H4 (cell line): ENCODE measurements around the gene IL1RAPL2. TPM values are rescaled to one million over a fixed set of nuclear protein-coding genes. Genes with fewer than 3 reads are reported as not detected.
A peak's percentile ranks its signal among the peaks of the same experiment; 100 is the strongest.
"Not testable (repeated sequence)": the region's sequence is repeated elsewhere in the genome, so short reads cannot be mapped to it uniquely, and the experiment has no call there.

Experiments used
- DNase-seq: peaks from one replicate; pipeline ENCODE4 v3.0.0-alpha.2; 2015; ENCODE audit warnings: low spot score
- total RNA-seq: library from RNA; depleted of rRNA; stranded (reverse); fragments of >200 nt; shearing (Covaris generic); gene quantifications from 2 replicates; pipeline ENCODE4 v1.2.3, GENCODE V29; 2014; rRNA removed

IL1RAPL2 gene
- 0.23 TPM in 1 of 2 replicates, not detected in the other for total RNA-seq

DNA sequence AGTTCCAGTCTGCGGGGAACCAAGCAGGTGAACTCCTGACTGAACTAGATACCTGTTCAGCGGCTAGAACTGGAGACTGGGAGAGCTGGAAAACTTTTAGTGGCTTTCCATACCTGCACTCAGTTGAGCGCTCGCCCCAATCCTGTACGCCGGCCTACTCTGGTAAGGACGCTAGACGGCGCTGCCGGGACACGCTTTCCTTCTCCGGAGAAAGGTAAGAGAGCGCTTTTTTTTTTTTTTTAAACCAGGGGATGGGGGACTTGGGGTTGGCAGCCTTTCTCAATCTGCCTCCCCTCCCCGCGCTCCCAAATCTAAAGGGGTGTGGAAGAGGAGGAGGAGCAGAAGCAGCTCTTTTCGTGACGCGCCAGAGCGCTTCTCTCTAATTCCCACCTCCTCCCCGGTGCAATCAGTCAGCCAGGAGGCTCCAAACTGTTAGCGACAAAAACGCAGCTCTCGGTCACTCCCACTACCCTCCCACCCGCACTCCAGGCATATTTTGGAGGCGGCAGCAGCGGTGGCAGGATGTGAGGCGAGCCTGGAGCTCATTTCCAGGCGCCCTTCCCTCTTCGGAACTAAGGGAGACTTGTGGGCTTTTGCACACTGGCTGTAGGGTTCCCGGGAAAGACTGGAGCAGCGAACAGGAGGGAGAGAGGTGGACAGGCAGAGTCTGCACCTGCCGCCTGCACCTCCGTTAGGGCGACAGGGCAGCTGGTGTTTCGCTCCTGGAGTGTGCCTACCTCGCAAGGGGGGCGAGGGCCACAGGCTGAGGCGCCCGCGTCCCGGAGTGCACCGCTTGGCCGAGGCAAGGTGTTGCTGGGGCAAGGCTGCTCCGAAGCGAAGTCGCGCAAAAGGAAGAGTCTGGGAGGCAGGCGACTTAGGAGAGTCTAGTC is at the start of gene IL1RAPL2:
Gene IL1RAPL2, plus strand, starts transcription at position 409 of the 890 bp plus-strand sequence.
- peak; percentile 26 for DNase-seq

DNA sequence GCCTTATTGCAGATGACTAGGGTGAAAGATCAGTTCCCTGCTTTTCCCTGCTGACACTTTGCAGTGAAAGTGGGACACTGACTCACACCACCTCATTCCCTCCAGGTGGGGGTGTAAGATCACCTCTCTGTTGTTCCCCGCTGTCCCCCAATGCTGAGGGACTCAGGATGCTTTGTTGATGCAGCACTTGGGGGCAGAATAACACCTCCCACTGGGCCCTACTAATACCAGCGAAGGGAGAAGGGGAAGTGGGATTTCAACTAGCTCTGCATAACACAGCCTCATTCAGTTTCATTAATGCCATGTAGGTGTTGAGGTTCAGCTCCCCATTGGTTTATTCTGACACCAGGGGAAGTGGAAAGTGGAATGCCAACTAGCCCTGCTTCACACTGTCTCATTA is 43.6 kb upstream of the IL1RAPL2 start:
- no peak for DNase-seq

DNA sequence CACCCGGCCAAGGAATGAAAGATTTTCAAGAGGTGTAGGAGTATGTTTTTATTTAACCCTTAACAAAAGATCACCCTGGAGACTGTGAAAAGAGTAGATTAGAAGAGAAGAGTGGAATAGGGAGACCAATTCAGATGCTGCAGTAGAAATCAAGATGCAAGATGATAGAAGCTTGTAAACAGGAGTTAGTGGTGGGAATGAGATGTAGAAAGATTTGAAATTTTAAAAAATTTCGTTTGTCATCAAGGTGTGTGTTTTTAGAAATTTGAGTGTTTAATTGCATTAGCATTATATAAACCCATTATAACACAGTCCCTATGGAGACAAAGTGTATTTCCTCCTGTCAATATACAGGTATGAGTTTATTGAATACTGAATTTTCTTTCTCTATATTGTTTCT is 42.1 kb upstream of the IL1RAPL2 start:
- no peak for DNase-seq

DNA sequence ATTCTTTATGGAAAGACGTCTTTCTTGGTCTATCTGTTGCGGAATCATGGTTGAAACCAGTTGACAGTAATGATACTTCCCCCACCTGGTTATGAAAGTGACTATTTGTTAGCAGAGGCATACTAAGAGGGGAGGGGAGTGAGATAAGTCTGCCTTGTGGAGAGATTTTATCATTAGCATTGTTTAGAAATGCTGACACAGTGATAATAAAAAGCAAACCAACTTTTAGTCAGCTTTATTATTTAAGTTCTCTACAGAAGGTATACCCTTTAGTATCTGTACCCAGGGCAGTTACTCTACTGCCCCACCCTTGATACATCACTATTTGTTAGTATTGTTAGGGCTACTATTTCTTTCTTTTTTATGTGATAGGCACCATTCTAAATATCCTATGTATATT is 26.9 kb upstream of the IL1RAPL2 start:
- no peak for DNase-seq

DNA sequence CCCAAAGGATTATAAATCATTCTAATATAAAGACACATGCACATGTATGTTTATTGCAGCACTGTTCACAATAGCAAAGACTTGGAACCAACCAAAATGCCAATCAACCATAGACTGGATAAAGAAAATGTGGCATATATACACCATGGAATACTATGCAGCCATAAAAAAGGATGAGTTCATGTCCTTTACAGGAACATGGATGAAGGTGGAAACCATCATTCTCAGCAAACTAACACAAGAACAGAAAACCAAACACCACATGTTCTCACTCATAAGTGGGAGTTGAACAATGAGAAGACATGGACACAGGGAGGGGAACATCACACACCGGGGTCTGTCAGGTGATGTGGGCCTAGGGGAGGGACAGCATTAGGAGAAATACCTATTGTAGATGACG is 23.6 kb upstream of the IL1RAPL2 start:
- not testable (repeated sequence) for DNase-seq

DNA sequence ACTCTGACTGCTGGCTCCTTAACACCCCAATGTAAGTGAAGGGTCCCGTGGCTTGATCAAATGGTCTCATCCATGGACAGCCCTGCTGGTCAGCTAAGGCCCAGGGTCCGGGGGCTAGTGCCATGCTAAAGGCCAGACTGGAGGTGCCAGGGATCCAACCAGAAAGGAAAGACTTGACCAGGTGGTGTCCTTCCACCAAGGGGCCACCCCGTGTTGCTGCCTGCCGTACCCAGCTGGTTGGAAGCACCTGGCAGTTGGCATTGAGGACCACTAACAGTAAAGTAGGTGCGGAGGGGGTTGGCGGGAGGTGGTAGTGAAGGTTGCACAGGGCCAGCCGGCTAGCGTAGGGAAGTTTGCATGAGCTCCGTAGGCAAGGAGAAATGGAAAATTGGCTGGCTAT is 1.7 kb upstream of the IL1RAPL2 start:
- no peak for DNase-seq

DNA sequence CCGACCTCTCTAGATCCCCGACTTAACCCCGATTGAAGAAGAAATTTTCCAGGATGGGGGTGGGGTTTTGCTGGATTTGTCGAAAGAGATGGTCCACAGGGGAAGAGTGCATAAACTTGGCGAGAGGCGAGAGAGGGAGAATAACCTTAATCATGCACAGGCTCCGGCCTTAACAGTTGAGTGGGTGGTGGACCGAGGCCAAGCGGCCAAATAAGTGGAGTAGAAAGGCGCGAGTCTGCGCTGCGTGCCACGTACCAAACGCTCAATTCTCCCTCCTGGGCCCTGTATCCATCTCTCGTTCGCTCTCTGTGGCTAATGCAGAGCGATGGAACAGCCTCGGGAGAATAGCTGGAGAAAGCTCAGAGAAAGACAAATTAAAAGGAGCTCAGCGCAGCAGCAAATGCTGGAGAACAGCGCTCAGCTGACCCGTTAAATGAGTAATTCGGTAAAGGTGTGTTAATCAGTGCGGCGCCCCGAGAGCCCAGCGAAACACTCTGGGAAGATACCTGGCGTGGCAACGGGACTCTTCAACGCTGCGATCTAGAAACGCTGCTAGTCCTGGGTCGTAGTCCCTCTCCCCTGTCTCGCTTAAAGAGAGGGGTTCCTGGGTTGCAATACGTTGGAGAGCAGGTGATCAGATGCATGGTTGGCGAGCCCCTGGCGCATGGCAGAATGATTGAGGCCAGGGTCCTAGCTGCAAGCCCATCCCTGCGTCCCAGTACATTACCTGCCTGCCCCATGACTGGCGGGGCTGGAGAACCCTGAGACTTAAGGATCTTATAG is 887 bp upstream of the IL1RAPL2 start:
- DNase-seq: no peak

DNA sequence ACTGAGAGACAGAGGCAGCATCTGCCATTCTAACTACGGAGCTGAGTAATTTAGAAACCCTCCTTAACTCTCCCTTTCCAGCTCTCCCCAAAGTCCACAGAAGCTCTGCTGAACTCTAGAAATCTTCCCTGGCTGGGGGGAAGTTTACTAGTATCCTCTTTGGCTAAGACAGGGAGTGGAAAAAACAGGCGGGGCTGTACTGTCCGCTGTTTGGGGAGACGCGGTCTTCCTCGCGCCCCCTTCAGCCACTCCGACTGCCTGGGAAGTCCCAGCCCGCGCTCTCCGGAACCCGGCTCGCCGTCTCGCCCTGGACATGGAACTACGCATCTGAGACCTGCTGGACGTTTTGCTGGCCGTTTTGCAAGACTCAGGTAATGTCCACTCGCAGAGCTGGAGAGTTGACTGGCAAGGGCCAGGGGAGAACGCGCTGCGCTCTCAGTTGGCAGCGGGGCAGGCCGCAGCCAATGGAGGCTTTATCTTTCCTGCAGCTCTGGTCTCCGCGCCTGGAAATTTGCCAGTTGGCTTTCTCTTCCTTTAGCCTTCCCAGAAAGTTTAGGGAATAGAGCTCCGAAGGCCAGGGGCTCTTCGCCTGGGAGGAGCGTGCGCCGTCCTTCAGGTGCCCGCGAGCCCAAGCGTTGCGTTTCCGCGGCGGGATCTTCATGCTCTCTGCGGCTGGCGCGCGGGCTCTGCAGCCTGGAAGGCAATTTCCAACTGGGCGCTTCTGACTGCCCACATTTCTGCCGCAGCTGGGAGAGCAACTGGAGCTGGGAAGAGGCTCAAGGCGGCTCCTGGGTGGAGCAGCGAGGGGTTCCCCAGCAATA is 892 bp downstream of the IL1RAPL2 start:
- no peak for DNase-seq

DNA sequence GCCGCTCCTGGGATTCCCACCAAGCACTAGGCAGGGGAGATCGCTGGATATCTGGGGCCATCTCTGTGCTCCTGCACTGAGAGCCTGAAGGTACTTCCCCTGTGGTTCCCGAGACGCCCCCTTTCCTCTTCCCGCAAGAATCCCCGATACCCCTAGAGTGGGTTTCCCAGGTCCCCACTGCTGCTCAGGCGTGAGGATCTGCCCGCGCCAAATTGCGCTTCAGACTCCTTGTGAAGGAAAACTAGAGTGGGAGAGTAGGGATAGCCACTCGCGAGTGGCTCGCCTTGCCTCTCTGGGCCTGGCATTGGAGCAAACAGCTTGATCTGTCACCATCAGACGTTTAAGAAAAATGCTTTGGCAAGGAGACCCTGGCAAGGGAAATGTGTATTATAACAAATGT is 1.5 kb downstream of the IL1RAPL2 start:
- DNase-seq: no peak

DNA sequence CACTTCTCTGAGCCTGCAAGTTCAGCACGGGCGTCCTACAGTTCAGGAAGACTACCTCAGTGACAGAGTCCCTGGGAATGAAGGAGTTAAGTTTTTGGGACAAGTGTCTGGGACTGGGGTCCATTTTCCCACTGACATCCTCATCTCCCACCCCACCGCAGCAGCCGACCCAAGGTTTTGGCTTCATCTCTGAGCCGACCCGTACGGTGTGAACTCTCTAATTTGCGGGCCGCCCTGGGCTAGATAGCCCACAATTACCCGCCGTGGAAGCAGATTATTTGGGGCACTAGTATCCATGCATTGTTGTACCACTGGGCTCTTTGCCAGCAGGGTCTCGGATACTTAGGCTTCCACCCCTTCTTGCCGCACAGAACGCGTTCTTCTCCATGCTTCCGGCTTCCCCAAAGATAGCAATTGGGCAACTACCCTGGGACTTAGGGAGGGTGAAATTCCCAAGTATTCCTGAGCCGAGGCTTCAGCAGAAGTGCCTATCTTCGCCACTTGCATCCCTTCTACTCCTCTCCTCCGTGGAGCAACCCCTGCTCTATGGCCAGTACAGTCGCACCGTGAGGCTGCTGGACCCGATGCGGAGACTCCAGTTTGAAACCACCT is 2.4 kb downstream of the IL1RAPL2 start:
- DNase-seq: no peak

DNA sequence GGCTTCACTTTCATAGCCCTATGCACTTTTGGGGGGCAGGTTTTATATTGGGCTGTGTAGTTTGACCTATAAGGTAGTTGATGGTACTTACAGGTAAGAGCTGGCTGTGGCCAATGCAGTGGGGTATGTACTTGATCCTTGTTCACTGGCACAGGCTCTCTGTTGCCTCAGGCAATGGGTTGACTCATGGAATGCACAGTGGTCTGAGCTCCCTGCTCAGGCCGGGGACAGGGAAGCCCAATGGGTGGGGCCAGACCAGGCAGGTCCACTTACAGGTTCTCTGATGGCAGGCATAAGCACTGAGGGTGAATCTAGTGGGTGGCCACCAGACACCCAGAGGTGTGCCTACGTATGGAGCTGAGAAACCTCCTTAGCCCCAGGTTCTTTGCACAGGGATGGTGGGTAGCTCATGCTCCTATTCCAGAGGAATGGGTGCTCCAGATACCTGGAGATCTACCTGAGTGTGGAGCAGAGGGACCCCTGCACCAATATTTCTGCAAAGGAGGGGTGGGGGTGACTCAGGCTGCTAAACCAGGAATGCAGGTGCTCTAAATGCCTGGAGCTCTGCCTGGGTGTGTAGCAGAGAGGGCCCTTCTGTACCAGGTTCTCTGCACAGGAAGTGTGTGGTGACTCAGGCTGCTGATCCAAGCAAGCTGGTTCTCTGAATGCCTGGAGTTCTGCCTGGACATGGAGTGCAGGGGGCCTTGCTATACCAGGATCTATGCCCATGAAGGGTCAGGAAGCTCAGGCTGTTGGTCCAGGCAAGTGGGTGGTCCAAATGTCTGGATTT is 52.3 kb downstream of the IL1RAPL2 start:
- no peak for DNase-seq

DNA sequence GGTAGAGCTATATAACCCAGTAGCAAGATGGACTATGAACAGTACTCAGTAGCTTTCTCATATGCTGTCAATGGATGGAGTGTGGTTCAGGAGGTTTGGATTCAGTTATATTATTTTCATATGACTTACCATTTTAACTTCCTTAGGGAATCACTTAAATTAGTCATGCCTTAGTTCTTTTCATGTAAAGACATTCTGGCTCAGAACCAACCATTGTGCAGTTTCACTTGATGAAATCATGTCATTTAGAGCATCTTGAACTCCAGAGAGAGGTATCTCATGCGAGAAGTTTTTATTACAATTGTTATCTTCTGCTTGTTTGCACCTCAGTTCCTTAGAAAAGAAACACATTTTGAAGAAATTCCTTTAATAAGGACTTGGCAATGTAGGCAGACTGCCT is 55.8 kb downstream of the IL1RAPL2 start:
- DNase-seq: no peak

DNA sequence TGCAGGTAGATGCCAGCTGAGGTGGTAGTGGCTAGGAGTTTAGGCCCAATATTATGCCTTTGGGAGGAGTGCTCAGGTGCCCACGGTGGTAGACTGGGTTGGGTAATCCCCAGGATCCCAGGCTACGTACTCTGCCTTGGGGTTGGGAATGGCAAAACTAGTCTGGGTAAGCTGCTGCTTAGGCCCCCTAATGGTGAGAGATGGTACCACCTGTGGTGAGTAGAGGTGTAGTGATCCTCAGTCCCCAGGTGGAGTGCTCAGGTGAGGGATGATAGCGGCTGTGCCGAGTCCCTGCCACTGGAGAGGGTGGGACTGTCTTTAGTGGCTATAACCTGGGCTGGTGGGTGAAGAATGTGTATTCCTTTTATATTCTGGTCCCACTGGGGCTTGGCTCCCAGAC is 75.2 kb downstream of the IL1RAPL2 start:
- no peak for DNase-seq

DNA sequence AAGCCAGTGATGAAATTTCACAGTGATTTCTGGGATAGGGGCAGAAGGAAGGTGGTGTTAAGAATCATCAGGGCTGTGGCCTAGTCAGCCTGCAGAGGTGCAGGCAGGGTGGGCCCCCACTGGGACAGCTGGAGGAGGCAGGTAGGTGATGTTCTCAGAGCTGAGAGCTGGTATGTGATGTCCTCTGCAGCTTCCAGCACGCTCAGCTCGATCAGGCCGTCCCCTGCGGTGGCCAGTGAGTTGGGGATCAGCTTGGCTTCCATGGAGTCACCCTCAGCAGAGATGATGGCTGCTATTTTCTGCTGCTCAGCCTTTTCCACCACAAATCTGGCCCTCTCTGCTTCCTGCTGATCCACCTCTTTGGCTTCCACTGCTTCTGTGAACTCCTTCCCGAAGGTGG is 81.1 kb downstream of the IL1RAPL2 start:
- no peak for DNase-seq

DNA sequence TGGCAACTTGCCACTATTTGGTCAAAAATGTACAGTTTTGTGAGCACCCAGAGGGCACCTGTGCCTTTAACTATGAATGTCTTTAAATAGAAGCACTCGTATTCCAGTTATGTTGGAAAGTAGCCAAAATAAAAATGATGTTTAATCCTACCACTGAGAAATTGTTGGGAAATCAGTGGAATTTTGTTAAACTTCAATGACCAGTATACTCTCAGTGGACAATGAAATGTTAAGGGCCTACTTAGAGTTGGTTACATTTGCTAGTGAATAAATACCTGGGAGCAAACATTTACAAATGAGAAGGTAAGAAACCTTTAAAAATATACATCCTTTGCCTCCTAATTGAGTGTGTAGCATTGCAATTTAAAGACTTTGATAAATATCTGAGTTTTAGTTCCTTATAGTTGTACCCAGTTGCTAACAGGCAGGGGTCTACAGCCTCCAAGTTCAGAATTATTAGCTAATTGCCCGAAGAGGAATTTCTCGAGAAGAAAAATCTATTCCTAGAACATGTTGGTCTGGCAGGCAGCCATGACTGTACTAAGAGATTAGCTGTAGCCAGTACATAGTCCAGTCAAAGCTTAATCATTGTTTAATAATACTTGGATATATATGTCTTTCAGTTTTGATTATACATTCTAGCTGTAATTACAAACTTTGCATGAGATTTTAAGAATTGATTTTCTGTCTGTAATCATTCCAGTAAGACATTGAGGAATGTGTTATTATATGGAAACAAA is 93.2 kb downstream of the IL1RAPL2 start:
- DNase-seq: peak; percentile 5

DNA sequence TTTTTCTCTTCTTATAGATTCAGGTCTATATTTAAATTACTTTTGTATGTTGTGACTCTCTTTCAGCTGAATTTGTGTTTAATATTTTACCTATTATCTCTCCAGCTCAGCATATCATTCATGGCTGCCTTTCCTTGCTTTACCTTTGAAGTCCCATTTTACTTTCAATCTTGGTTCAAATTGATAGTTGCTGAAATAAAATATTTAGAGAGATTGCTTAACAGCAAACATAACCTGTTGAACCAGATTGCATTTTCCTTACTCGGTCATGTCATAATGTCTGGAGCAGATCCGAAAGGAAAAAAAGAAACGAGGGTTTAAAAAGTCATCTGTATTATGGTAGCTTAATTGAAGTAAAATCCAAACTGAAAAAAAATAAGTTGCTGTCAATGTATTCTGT is 94.1 kb downstream of the IL1RAPL2 start:
- no peak for DNase-seq

DNA sequence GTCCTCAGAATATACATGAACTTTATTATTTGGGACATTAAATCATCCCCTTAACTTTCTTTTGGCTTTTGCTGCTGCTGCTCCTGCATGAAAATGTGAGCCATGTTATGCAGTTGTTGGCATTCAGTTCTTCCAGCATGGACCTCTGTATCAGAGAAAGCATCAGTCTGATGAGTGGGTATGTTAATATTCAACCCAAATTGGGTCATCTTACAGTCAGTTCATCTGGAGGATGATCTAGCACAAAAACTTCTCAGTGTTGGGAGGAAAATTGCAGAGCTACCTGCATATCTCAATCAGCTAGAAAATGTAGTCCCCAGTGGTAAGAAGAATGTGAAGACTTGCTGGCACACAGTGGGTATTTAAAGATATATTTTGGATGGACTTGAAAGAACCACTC is 96.7 kb downstream of the IL1RAPL2 start:
- DNase-seq: no peak

DNA sequence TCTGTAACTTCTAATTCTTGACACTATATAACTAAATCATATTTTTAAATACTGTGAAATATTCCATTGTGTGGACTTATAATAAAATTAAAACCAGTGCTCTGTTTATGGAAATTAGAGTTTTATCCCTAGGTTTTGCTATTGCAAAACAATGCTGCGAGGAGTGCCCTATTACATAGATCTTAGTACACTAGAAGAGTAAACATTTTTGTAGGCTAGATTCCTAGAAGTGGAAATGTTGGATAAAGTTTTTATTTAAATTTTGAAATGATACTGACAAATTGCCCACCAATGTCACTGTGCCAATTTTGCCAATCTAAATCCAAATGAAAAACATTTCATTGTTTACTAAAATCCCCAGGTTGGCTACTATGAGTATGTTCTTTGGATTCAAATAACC is 99.7 kb downstream of the IL1RAPL2 start:
- DNase-seq: no peak

DNA sequence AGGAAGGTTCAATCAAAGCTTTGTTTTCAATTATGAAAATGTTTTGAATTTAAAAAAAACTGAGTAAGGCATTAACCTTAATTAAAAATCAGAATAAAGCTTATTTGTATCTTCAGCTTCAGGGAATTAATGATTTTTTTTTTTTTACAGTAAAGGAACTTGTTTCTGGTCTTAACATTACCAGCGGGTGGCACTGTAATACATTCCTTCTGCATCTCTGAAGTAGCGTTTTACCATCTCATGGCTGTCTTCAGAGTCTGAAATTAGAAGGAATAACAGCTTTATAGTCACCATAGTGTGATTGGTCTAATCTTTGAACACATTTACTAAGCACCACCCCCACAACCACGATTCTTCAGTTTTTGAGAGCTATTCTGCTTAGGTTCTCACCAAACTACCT is 102.6 kb downstream of the IL1RAPL2 start:
- DNase-seq: peak; percentile 39

DNA sequence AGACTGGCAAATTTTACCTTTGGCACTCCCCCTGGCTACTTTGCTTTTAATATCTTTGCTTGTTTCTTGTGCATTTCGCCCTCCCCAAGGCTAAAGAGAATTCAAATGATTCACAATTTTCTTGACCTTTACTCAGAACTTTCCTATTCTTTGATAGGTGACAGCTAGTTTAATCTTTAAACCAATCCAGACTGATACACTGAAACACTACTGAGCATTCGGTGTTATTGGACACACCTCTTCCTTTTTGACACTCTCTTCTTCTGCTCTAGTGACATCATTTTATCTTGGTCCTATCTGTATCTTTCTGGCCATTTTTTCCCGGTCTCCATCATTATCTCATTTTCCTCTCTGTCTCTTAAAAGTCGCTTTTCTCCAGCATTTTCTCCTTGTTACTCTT is 103.1 kb downstream of the IL1RAPL2 start:
- no peak for DNase-seq
